Prostate gland (tissue), 2 donors: ENCODE measurements around the gene FAM163B. TPM values are rescaled to one million over a fixed set of nuclear protein-coding genes. Genes with fewer than 3 reads are reported as not detected.
A peak's percentile ranks its signal among the peaks of the same experiment; 100 is the strongest.

Experiments used
- DNase-seq: peaks from one replicate; pipeline ENCODE4 v3.0.0-alpha.2; 2019; ENCODE audit warnings: low spot score
- H3K27ac ChIP-seq, 2 donors: fragments of 200-600 bp; sonication (generic); 2 replicates each; pipeline ENCODE4 v1.5.1; 2017 to 2019
- H3K27me3 ChIP-seq: fragments of 200-600 bp; sonication (generic); replicated peaks from 2 replicates; pipeline ENCODE4 v1.5.1; 2019; ENCODE audit not compliant: insufficient read depth
- H3K36me3 ChIP-seq, 2 donors: fragments of 200-600 bp; sonication (generic); 1 replicate in 1 of 2; 2 replicates in 1 of 2; pipeline versions ENCODE4 v1.5.1 to v1.8.1; 2017 to 2019
- H3K4me1 ChIP-seq: fragments of 200-600 bp; sonication (generic); replicated peaks from 2 replicates; pipeline ENCODE4 v1.5.1; 2019
- H3K4me3 ChIP-seq, 2 donors: fragments of 200-600 bp; sonication (generic); 2 replicates each; pipeline ENCODE4 v1.5.1; 2017 to 2019
- H3K9me3 ChIP-seq: fragments of 200-600 bp; sonication (generic); 2 replicates; pipeline ENCODE4 v1.5.1; 2017
- CTCF ChIP-seq, 4 experiments: fragments of 200-600 bp in 2 of 4; fragments of 450-650 bp in 2 of 4; sonication (generic) in 2 of 4; IDR thresholded peaks; 1 replicate in 3 of 4; 2 replicates in 1 of 4; pipeline ENCODE4 v1.5.1; 2016 to 2019; ENCODE audit warnings: antibody characterized with exemption in 4 of 4, mild to moderate bottlenecking in 2 of 4, moderate library complexity in 2 of 4
- POLR2A ChIP-seq: fragments of 450-650 bp; IDR thresholded peaks from one replicate; pipeline ENCODE4 v1.6.1; 2016; ENCODE audit warnings: antibody characterized with exemption, mild to moderate bottlenecking
- POLR2AphosphoS5 ChIP-seq: sonication (generic); formaldehyde crosslinking; IDR thresholded peaks from one replicate; pipeline ENCODE4 v1.6.1; 2017; ENCODE audit warnings: antibody characterized with exemption
- WGBS: methylation state at CpG from one replicate; pipeline ENCODE4 v1.1.5; 2018; 5-methylcytosine and 5-hydroxymethylcytosine counted together
- intact Hi-C: fragments of 100-400 bp; cut with DNase I; formaldehyde crosslinking; loops from one replicate; pipeline ENCODE4 v1.14.2; 2022
- total RNA-seq, 2 donors: library from RNA; depleted of rRNA; stranded (reverse); fragments of >200 nt; gene quantifications; one replicate each; pipeline ENCODE4 v1.1.0, GENCODE V29; 2016

The FAM163B gene
- total RNA-seq, 2 donors from 2014 or later: 0.85 TPM; not detected in 1

- no peaks in the 10 kb centered on the region for H3K4me1 ChIP-seq
- no peak for TF ChIP-seq CTCF (IDR thresholded peaks at IDR 0.05)
- TF ChIP-seq POLR2AphosphoS5: no peak
- no peak for TF ChIP-seq POLR2A
- H3K27ac ChIP-seq: no peak overlapping the region
- intact Hi-C loops: no loop called here
- H3K4me3 ChIP-seq: no peak overlapping the region
- 74% methylated on average over 9 of the region's 9 CpGs for WGBS
- H3K27me3 ChIP-seq: peaks cover 12% of the 10 kb centered on the region
- H3K9me3 ChIP-seq: no peaks in the 10 kb centered on the region
- H3K36me3 ChIP-seq: no peaks in the 10 kb centered on the region
- DNase-seq: no peak
Observed at GRCh38 chr9:133612051-133612450, 2.9 kb upstream of the FAM163B start.

GRCh38 chr9:133610845-133611244 lies 1.7 kb upstream of the FAM163B start:
- H3K27me3 ChIP-seq: peaks cover 12% of the 10 kb centered on the region

GRCh38 chr9:133608889-133609288 lies 300 bp downstream of the FAM163B start:
- H3K27ac ChIP-seq: no peak overlapping the region
- H3K27me3 ChIP-seq: peaks cover 12% of the 10 kb centered on the region
- peak overlapping the region in 1 of 2 donors; percentile 17 for H3K4me3 ChIP-seq
- WGBS: 27% methylated on average over 13 of the region's 41 CpGs
- intact Hi-C loops: no loop called here
- no peaks in the 10 kb centered on the region for H3K36me3 ChIP-seq
- H3K4me1 ChIP-seq: no peaks in the 10 kb centered on the region
- TF ChIP-seq CTCF (IDR thresholded peaks at IDR 0.05): no peak
- TF ChIP-seq POLR2AphosphoS5: no peak
- TF ChIP-seq POLR2A: no peak
- DNase-seq: no peak
- no peaks in the 10 kb centered on the region for H3K9me3 ChIP-seq

More at GRCh38 chr9:133610845-133611244, 1.7 kb upstream of the FAM163B start:
- WGBS: 92% methylated on average over 5 of the region's 5 CpGs
- no peak overlapping the region for H3K4me3 ChIP-seq
- TF ChIP-seq CTCF (IDR thresholded peaks at IDR 0.05) (no peak), POLR2AphosphoS5 (no peak), POLR2A (no peak)
- H3K36me3 ChIP-seq: no peaks in the 10 kb centered on the region
- DNase-seq: no peak
- intact Hi-C loops: no loop called here
- H3K9me3 ChIP-seq: no peaks in the 10 kb centered on the region
- H3K4me1 ChIP-seq: no peaks in the 10 kb centered on the region
- H3K27ac ChIP-seq: no peak overlapping the region

- TF ChIP-seq POLR2AphosphoS5: no peak
- no peak for TF ChIP-seq CTCF (IDR thresholded peaks at IDR 0.05)
- no peak for TF ChIP-seq POLR2A
- H3K27ac ChIP-seq: no peak overlapping the region
- no peak for DNase-seq
- peaks cover 12% of the 10 kb centered on the region for H3K27me3 ChIP-seq
- no peaks in the 10 kb centered on the region for H3K36me3 ChIP-seq
- no peaks in the 10 kb centered on the region for H3K9me3 ChIP-seq
- no peaks in the 10 kb centered on the region for H3K4me1 ChIP-seq
- intact Hi-C loops: no loop called here
- no peak overlapping the region for H3K4me3 ChIP-seq
- WGBS: 81% methylated on average over 7 of the region's 7 CpGs
Observed at GRCh38 chr9:133608382-133608781, 807 bp downstream of the FAM163B start.

GRCh38 chr9:133607976-133608375 lies 1.2 kb downstream of the FAM163B start:
- Histone ChIP-seq H3K4me1 (no peaks in the 10 kb centered on the region), H3K27me3 (peaks cover 14% of the 10 kb centered on the region), H3K4me3 (no peak overlapping the region), H3K27ac (no peak overlapping the region), H3K9me3 (no peaks in the 10 kb centered on the region), H3K36me3 (no peaks in the 10 kb centered on the region)
- TF ChIP-seq POLR2AphosphoS5 (no peak), POLR2A (no peak)
- intact Hi-C loops: no loop called here
- DNase-seq: no peak
- WGBS: 82% methylated on average over 8 of the region's 8 CpGs
